Measurements from ENCODE around the gene LZTR1.

DNA sequence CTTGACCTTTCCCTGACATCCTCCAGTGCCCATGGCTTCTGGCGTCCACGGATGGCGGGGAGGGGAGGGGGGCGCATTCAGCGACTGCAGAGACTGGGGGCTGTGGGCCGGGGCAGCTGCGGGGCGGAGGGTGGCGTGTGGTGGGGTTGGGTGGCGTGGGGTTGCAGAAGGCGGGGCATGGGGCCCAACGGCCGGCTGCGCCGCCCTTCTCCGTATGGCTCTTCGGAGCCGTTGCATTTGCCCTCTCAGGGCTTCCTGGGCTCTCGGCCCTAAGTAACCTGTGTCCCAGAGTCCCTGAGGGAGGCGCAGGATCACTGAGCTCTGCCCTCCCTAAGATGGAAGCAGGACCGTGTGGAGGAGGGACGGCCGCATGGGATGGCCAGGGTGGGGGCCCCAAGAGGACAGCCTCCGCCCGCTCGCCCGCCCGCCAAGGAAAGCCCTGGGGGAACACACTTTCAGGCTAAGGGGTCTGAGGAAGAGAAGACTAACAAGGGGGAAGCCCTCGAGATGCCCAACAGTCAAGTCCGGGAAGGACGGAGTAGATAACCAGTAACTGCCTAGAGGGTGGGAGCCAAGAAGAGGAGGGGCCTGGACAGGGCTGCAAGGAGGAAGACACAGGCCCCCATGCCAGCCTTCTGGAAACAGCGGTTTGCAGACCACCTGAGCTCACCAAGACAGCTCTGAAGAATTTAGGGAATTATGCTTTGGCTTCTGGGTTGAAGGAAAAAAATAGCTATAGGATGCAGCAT lies 24.2 kb upstream of the LZTR1 start:
- TF ChIP-seq CTCF (IDR thresholded peaks at IDR 0.05) (no peak), POLR2A (IDR thresholded peaks at IDR 0.05) (no peak)

Data from uterus (tissue), 2 donors.